Measurements from ENCODE around the gene FBXW5.

GRCh38 chr9:136952876-136953770, 8.6 kb upstream of the FBXW5 start:
- no peak for TF ChIP-seq MYC (IDR thresholded peaks at IDR 0.05; ENCODE audit: insufficient read depth, insufficient read length, insufficient replicate concordance, low read length, severe bottlenecking)
- no peak for TF ChIP-seq REST (IDR thresholded peaks at IDR 0.05; ENCODE audit: low read depth, low read length)
- no peak for TF ChIP-seq STAT3 (IDR thresholded peaks at IDR 0.05; ENCODE audit: low read depth, low read length)
- no peak for TF ChIP-seq EZH2 (IDR thresholded peaks at IDR 0.05; ENCODE audit: borderline replicate concordance, control insufficient read depth, low read depth, low read length)
- no peak for TF ChIP-seq POLR2A (IDR thresholded peaks at IDR 0.05; ENCODE audit: low read depth, low read length)
- TF ChIP-seq BHLHE40 (IDR thresholded peaks at IDR 0.05; ENCODE audit: borderline replicate concordance in 1 of 2, low read depth in 2 of 2, low read length in 1 of 2), result no peak
- TF ChIP-seq EP300 (IDR thresholded peaks at IDR 0.05; ENCODE audit: borderline replicate concordance in 1 of 2, control insufficient read depth in 1 of 2, low read depth in 2 of 2, low read length in 2 of 2), result no peak
- no peak for TF ChIP-seq CHD2 (IDR thresholded peaks at IDR 0.05; ENCODE audit: borderline replicate concordance, low read depth, low read length)
- TF ChIP-seq ZNF24 (IDR thresholded peaks at IDR 0.05), result no peak
- no peak for TF ChIP-seq CTCF (IDR thresholded peaks at IDR 0.05 in 2 of 3, conservative IDR thresholded peaks at IDR 0.05 in 1 of 3; ENCODE audit: control insufficient read depth in 2 of 3, extremely low read depth in 1 of 3, insufficient read depth in 1 of 3, low read depth in 3 of 3, low read length in 3 of 3)
- TF ChIP-seq, protein P1, sequence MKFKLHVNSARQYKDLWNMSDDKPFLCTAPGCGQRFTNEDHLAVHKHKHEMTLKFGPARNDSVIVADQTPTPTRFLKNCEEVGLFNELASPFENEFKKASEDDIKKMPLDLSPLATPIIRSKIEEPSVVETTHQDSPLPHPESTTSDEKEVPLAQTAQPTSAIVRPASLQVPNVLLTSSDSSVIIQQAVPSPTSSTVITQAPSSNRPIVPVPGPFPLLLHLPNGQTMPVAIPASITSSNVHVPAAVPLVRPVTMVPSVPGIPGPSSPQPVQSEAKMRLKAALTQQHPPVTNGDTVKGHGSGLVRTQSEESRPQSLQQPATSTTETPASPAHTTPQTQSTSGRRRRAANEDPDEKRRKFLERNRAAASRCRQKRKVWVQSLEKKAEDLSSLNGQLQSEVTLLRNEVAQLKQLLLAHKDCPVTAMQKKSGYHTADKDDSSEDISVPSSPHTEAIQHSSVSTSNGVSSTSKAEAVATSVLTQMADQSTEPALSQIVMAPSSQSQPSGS (IDR thresholded peaks at IDR 0.05; ENCODE audit: low read length), result no peak
- no peak for TF ChIP-seq TAF1 (IDR thresholded peaks at IDR 0.05; ENCODE audit: borderline replicate concordance, low read depth, low read length)
- TF ChIP-seq SIN3A (IDR thresholded peaks at IDR 0.05; ENCODE audit: low read depth, low read length), result no peak
- TF ChIP-seq, protein P2, sequence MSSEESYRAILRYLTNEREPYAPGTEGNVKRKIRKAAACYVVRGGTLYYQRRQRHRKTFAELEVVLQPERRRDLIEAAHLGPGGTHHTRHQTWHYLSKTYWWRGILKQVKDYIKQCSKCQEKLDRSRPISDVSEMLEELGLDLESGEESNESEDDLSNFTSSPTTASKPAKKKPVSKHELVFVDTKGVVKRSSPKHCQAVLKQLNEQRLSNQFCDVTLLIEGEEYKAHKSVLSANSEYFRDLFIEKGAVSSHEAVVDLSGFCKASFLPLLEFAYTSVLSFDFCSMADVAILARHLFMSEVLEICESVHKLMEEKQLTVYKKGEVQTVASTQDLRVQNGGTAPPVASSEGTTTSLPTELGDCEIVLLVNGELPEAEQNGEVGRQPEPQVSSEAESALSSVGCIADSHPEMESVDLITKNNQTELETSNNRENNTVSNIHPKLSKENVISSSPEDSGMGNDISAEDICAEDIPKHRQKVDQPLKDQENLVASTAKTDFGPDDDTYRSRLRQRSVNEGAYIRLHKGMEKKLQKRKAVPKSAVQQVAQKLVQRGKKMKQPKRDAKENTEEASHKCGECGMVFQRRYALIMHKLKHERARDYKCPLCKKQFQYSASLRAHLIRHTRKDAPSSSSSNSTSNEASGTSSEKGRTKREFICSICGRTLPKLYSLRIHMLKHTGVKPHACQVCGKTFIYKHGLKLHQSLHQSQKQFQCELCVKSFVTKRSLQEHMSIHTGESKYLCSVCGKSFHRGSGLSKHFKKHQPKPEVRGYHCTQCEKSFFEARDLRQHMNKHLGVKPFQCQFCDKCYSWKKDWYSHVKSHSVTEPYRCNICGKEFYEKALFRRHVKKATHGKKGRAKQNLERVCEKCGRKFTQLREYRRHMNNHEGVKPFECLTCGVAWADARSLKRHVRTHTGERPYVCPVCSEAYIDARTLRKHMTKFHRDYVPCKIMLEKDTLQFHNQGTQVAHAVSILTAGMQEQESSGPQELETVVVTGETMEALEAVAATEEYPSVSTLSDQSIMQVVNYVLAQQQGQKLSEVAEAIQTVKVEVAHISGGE (CRISPR knock-in tag; IDR thresholded peaks at IDR 0.05), result no peak
